Measurements from ENCODE around the gene SOX2.

The SOX2 gene

DNA sequence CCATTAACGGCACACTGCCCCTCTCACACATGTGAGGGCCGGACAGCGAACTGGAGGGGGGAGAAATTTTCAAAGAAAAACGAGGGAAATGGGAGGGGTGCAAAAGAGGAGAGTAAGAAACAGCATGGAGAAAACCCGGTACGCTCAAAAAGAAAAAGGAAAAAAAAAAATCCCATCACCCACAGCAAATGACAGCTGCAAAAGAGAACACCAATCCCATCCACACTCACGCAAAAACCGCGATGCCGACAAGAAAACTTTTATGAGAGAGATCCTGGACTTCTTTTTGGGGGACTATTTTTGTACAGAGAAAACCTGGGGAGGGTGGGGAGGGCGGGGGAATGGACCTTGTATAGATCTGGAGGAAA lies 1.5 kb downstream of the SOX2 start:
- Histone ChIP-seq H3K36me3 (ENCODE audit: low read length) (no peaks in the 10 kb centered on the region), H3K79me2 (ENCODE audit: insufficient read depth, low read length) (no peaks in the 10 kb centered on the region), H3K4me3 (ENCODE audit: insufficient read depth, low read length, poor library complexity, severe bottlenecking) (no peak overlapping the region), H3K9ac (ENCODE audit: low read length) (no peak overlapping the region), H3K9me3 (ENCODE audit: insufficient read depth, low read length) (no peaks in the 10 kb centered on the region), H4K20me1 (ENCODE audit: low read depth, low read length) (no peaks in the 10 kb centered on the region), H3K27ac (ENCODE audit: low read depth, low read length) (no peak overlapping the region), H3K27me3 (ENCODE audit: low read length) (no peaks in the 10 kb centered on the region), H3K4me2 (ENCODE audit: low read depth, low read length, poor library complexity, severe bottlenecking) (no peak overlapping the region), H3F3A (ENCODE audit: insufficient read depth) (no peaks in the 10 kb centered on the region), H2AFZ (ENCODE audit: low read depth, low read length, severe bottlenecking) (no peak overlapping the region), H3K9me2 (replicated peaks; ENCODE audit: insufficient read depth, low read length) (no peaks in the 10 kb centered on the region)
- no peak for TF ChIP-seq EZH2phosphoT487 (conservative IDR thresholded peaks at IDR 0.05; ENCODE audit: low read length)

DNA sequence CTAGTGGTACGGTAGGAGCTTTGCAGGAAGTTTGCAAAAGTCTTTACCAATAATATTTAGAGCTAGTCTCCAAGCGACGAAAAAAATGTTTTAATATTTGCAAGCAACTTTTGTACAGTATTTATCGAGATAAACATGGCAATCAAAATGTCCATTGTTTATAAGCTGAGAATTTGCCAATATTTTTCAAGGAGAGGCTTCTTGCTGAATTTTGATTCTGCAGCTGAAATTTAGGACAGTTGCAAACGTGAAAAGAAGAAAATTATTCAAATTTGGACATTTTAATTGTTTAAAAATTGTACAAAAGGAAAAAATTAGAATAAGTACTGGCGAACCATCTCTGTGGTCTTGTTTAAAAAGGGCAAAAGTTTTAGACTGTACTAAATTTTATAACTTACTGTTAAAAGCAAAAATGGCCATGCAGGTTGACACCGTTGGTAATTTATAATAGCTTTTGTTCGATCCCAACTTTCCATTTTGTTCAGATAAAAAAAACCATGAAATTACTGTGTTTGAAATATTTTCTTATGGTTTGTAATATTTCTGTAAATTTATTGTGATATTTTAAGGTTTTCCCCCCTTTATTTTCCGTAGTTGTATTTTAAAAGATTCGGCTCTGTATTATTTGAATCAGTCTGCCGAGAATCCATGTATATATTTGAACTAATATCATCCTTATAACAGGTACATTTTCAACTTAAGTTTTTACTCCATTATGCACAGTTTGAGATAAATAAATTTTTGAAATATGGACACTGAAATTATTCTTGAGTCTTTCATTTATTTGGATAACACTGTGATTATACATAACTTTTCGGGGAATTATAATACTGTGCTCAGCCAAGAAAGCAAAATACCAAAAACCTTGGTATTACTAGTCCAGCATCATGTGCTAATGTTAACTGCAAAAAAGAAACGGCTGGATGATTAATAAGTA lies 2.2 kb downstream of the SOX2 start:
- Histone ChIP-seq H3K9me2 (replicated peaks; ENCODE audit: insufficient read depth, low read length) (no peaks in the 10 kb centered on the region), H4K20me1 (ENCODE audit: low read depth, low read length) (no peaks in the 10 kb centered on the region), H3K4me2 (ENCODE audit: low read depth, low read length, poor library complexity, severe bottlenecking) (no peak overlapping the region), H2AFZ (ENCODE audit: low read depth, low read length, severe bottlenecking) (no peak overlapping the region), H3K9me3 (ENCODE audit: insufficient read depth, low read length) (no peaks in the 10 kb centered on the region), H3K79me2 (ENCODE audit: insufficient read depth, low read length) (no peaks in the 10 kb centered on the region), H3F3A (ENCODE audit: insufficient read depth) (no peaks in the 10 kb centered on the region), H3K4me3 (ENCODE audit: insufficient read depth, low read length, poor library complexity, severe bottlenecking) (no peak overlapping the region), H3K27ac (ENCODE audit: low read depth, low read length) (no peak overlapping the region), H3K27me3 (ENCODE audit: low read length) (no peaks in the 10 kb centered on the region), H3K9ac (ENCODE audit: low read length) (no peak overlapping the region), H3K36me3 (ENCODE audit: low read length) (no peaks in the 10 kb centered on the region)
- no peak for TF ChIP-seq EZH2phosphoT487 (conservative IDR thresholded peaks at IDR 0.05; ENCODE audit: low read length)
- TF ChIP-seq, protein P1, sequence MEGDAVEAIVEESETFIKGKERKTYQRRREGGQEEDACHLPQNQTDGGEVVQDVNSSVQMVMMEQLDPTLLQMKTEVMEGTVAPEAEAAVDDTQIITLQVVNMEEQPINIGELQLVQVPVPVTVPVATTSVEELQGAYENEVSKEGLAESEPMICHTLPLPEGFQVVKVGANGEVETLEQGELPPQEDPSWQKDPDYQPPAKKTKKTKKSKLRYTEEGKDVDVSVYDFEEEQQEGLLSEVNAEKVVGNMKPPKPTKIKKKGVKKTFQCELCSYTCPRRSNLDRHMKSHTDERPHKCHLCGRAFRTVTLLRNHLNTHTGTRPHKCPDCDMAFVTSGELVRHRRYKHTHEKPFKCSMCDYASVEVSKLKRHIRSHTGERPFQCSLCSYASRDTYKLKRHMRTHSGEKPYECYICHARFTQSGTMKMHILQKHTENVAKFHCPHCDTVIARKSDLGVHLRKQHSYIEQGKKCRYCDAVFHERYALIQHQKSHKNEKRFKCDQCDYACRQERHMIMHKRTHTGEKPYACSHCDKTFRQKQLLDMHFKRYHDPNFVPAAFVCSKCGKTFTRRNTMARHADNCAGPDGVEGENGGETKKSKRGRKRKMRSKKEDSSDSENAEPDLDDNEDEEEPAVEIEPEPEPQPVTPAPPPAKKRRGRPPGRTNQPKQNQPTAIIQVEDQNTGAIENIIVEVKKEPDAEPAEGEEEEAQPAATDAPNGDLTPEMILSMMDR (IDR thresholded peaks at IDR 0.05; ENCODE audit: insufficient read depth, low read length, poor library complexity, severe bottlenecking), result no peak

DNA sequence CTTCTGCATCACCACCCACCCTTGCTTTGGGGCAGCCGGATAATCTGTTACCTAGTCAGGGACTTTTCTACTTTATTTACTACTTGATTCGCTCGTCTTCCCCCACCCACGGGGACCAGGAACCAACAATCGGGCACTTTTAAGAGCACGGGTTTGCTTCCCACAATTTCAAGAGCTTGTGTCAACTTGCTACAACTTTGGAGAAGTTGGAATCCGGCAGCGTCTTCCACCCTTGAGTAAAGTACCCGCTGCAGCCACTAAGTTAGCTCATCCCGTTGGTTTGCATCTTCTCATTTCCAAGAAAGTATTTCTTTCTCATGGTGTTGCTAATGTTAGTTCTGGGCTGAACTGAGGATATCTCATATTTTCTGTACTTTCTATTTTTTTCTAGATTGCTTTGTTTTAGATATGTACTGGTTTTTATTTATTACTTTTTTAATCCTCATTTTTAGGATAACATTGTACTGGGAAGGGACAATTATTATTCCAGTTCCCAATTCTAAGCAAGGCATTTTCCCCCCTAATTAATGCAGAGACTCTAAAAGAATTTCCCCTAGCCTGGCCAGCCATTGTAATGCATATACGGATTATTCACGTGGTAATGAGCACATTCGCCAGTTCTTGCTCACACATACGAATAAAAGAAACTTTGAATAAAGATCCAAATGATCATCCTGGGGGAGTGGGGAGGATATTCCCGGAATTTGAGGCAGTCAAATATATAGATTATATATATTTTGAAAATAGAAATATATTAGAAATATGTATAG lies 4.0 kb downstream of the SOX2 start:
- Histone ChIP-seq H3K36me3 (ENCODE audit: low read length) (no peaks in the 10 kb centered on the region), H3K9ac (ENCODE audit: low read length) (no peak overlapping the region), H2AFZ (ENCODE audit: low read depth, low read length, severe bottlenecking) (no peak overlapping the region), H4K20me1 (ENCODE audit: low read depth, low read length) (no peaks in the 10 kb centered on the region), H3K4me2 (ENCODE audit: low read depth, low read length, poor library complexity, severe bottlenecking) (no peak overlapping the region), H3K27me3 (ENCODE audit: low read length) (no peaks in the 10 kb centered on the region), H3K9me2 (replicated peaks; ENCODE audit: insufficient read depth, low read length) (no peaks in the 10 kb centered on the region), H3K79me2 (ENCODE audit: insufficient read depth, low read length) (no peaks in the 10 kb centered on the region), H3F3A (ENCODE audit: insufficient read depth) (no peaks in the 10 kb centered on the region), H3K9me3 (ENCODE audit: insufficient read depth, low read length) (no peaks in the 10 kb centered on the region), H3K27ac (ENCODE audit: low read depth, low read length) (no peak overlapping the region), H3K4me3 (ENCODE audit: insufficient read depth, low read length, poor library complexity, severe bottlenecking) (no peak overlapping the region)
- TF ChIP-seq, protein P1 (IDR thresholded peaks at IDR 0.05; ENCODE audit: insufficient read depth, low read length, poor library complexity, severe bottlenecking), result no peak
- no peak for TF ChIP-seq EZH2phosphoT487 (conservative IDR thresholded peaks at IDR 0.05; ENCODE audit: low read length)

Measured in SU-DHL-6 (cell line).